ENCODE results near the gene OR2A5. TPM values are rescaled to one million over a fixed set of nuclear protein-coding genes. Genes with fewer than 3 reads are reported as not detected.
"Not testable (repeated sequence)": the region's sequence is repeated elsewhere in the genome, so short reads cannot be mapped to it uniquely, and the experiment has no call there.

Gene OR2A5
- total RNA-seq, 4 donors from 2014 or later = not detected

DNA sequence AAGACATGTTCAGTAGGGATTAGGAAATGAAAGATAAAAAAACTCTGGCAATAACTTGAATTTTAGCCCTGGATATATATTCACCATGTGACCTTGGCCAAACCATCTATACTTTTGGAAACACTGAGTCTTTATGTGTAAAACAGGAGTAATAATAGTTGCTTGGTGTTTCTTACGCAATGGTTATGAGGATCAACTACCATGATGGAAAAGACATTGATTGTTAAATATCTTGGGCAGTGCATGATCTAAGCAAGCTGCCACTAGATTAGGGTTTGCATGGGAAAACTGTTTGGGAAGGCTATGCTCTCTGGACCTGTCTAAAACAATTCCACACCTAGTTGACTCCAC lies 42.1 kb upstream of the OR2A5 start:
- DNase-seq (ENCODE audit: low spot score in 2 of 2) = no peak
- Histone ChIP-seq H3K9me3 (peaks cover 0 to 18% (median 0%) of the 10 kb centered on the region in 4 donors), H3K27me3 (no peaks in the 10 kb centered on the region), H3K4me3 (no peak overlapping the region), H3K4me1 (no peaks in the 10 kb centered on the region), H3K27ac (no peak overlapping the region), H3K36me3 (no peaks in the 10 kb centered on the region)
- no peak for TF ChIP-seq POLR2A (IDR thresholded peaks at IDR 0.05)
- TF ChIP-seq, protein P1, sequence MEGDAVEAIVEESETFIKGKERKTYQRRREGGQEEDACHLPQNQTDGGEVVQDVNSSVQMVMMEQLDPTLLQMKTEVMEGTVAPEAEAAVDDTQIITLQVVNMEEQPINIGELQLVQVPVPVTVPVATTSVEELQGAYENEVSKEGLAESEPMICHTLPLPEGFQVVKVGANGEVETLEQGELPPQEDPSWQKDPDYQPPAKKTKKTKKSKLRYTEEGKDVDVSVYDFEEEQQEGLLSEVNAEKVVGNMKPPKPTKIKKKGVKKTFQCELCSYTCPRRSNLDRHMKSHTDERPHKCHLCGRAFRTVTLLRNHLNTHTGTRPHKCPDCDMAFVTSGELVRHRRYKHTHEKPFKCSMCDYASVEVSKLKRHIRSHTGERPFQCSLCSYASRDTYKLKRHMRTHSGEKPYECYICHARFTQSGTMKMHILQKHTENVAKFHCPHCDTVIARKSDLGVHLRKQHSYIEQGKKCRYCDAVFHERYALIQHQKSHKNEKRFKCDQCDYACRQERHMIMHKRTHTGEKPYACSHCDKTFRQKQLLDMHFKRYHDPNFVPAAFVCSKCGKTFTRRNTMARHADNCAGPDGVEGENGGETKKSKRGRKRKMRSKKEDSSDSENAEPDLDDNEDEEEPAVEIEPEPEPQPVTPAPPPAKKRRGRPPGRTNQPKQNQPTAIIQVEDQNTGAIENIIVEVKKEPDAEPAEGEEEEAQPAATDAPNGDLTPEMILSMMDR (IDR thresholded peaks at IDR 0.05) = no peak
- no peak for TF ChIP-seq EP300 (IDR thresholded peaks at IDR 0.05)
- WGBS, 2 donors = 79 to 86% methylated on average over 1 of the region's 1 CpG

DNA sequence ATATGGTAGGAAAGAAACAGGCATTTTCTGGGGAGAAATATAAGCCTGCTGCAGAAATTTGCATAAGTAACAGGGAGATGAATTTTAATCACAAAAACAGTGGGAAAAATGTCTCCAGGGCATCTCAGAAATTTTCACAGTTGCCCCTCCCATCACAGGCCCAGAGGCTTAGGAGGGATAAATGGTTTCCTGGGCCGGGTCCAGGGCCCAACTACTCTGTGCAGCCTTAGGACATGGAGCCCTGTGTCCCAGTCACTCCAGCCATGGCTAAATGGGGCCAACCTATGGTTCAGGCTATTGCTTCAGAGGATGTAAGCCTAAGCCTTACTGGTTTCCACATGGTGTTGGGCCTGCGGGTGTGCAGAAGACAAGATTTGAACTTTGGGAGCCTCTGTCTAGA lies 39.4 kb upstream of the OR2A5 start:
- no peak overlapping the region for H3K27ac ChIP-seq
- no peaks in the 10 kb centered on the region for H3K27me3 ChIP-seq
- H3K4me3 ChIP-seq = no peak overlapping the region
- TF ChIP-seq POLR2A (IDR thresholded peaks at IDR 0.05) = no peak
- TF ChIP-seq, protein P1 (IDR thresholded peaks at IDR 0.05) = no peak
- TF ChIP-seq EP300 (IDR thresholded peaks at IDR 0.05) = no peak
- H3K4me1 ChIP-seq = no peaks in the 10 kb centered on the region
- WGBS, 2 donors = 72 to 75% methylated on average over 2 of the region's 2 CpGs
- peaks cover 0 to 18% (median 0%) of the 10 kb centered on the region in 4 donors for H3K9me3 ChIP-seq
- H3K36me3 ChIP-seq = no peaks in the 10 kb centered on the region
- DNase-seq (ENCODE audit: low spot score in 2 of 2) = no peak

DNA sequence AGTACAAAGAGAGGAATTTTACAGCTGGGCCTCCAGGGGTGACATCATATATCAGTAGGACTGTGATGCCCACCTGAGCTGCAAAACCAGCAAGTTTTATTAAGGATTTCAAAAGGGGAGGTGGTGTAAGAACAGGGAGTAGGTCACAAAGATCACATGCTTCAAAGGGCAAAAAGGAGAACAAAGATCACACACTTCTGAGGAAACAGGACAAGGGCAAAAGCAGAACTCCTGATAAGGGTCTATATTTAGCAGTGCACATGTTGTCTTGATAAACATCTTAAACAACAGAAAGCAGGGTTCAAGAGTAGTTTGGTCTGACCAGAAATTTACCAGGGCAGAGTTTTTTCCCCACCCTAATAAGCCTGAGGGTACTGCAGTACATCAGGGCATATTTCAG lies 38.7 kb upstream of the OR2A5 start:
- H3K4me3 ChIP-seq = not testable (repeated sequence)

DNA sequence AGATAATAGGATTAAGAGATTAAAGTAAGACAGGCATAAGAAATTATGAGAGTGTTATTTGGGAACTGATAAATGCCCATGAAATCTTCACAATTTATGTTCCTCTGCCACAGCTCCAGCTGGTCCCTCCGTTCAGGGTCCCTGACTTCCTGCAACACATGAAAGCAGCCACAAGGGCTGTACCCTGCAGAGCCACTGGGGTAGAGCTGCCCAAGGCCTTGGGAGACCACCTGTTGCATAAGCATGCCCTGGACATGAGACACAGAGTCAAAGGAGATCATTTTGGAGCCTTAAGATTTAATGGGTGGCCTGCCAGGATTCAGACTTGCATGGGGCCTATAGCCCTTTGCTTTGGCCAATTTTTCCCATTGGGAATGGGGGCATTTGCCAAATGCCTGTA lies 37.9 kb upstream of the OR2A5 start:
- H3K36me3 ChIP-seq; H3K27ac ChIP-seq; H3K27me3 ChIP-seq; H3K4me3 ChIP-seq; H3K4me1 ChIP-seq; DNase-seq (ENCODE audit: low spot score in 2 of 2): not testable (repeated sequence)
- peaks cover 0 to 18% (median 0%) of the 10 kb centered on the region in 4 donors for H3K9me3 ChIP-seq
- 79 to 85% methylated on average over 1 of the region's 1 CpG for whole genome bisulfite sequencing, 2 donors

More for the DNA sequence above, 38.7 kb upstream of the OR2A5 start:
- not testable (repeated sequence) for H3K36me3 ChIP-seq; DNase-seq (ENCODE audit: low spot score in 2 of 2); H3K27me3 ChIP-seq; H3K27ac ChIP-seq; H3K4me1 ChIP-seq
- H3K9me3 ChIP-seq = peaks cover 0 to 18% (median 0%) of the 10 kb centered on the region in 4 donors

DNA sequence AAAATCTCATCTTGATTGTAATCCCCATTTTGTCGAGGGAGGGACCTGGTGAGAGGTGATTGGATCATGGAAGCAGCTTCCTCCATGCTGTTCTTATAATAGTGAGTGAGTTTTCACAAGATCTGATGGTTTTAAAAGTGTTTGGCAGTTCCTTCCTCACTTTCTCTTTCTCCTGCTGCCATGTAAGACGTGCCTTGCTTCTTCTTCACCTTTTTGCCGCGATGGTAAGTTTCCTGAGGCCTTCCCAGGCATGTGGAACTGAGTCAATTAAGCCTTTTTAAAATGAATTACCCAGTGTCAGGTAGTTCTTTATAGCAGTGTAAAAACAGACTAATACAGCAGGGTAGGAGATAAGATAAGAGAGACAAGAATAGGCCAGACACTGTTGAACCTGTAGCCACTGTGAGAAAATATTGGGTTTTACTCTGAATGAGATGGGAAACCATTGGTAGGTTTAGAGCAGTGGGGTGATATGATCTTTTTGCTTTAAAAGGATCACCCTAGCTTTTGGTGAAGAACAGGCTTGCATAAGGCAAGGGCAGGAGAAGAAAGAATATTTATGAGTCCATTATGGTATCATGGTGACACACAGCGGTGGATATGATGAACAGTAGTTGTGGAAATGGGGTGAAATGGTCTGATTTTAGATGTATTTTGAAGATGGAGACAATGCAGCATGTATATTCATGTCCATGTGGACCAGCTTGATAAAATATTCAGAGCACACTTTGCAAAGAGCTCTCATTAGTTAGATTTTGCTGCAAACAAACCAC lies 37.1 kb upstream of the OR2A5 start:
- TF ChIP-seq POLR2A (IDR thresholded peaks at IDR 0.05) = no peak
- TF ChIP-seq, protein P1 (IDR thresholded peaks at IDR 0.05) = no peak
- TF ChIP-seq EP300 (IDR thresholded peaks at IDR 0.05) = no peak

DNA sequence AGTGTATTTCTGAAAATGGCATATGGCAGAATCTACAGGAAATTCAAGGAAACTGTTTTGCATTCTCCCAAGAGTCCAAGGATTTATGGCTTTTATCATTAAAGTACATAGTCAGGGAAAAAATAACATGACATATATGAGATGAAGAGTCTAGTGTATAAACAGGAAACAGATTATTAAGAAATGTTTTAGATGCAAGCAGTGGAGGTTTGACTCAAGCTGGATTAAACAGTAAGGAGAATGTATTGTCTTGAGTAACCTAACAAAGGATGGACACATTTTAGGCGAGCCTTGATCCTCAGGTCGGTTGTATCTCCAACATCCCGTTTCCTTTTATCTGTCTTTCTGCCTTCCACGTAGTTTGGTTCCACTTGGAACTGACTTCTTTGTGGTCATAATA lies 30.7 kb upstream of the OR2A5 start:
- Histone ChIP-seq H3K36me3 (no peaks in the 10 kb centered on the region), H3K4me1 (peaks cover 0 to 8% (median 0%) of the 10 kb centered on the region in 4 donors), H3K27me3 (no peaks in the 10 kb centered on the region), H3K9me3 (no peaks in the 10 kb centered on the region), H3K27ac (no peak overlapping the region), H3K4me3 (no peak overlapping the region)
- WGBS, 2 donors = 79 to 91% methylated on average over 4 of the region's 4 CpGs
- DNase-seq (ENCODE audit: low spot score in 2 of 2) = no peak
- TF ChIP-seq, protein P1 (IDR thresholded peaks at IDR 0.05) = no peak
- TF ChIP-seq POLR2A (IDR thresholded peaks at IDR 0.05) (no peak), EP300 (IDR thresholded peaks at IDR 0.05) (no peak)

More for the DNA sequence above, 37.1 kb upstream of the OR2A5 start:
- H3K9me3 ChIP-seq = peaks cover 0 to 18% (median 0%) of the 10 kb centered on the region in 4 donors
- no peak overlapping the region for H3K27ac ChIP-seq
- no peaks in the 10 kb centered on the region for H3K4me1 ChIP-seq
- no peak for DNase-seq (ENCODE audit: low spot score in 2 of 2)
- H3K4me3 ChIP-seq = no peak overlapping the region
- no peaks in the 10 kb centered on the region for H3K27me3 ChIP-seq
- WGBS, 2 donors = 82 to 91% methylated on average over 5 of the region's 5 CpGs
- no peaks in the 10 kb centered on the region for H3K36me3 ChIP-seq

Measured in tibial nerve (tissue), 4 donors.